ELF-1 (cell line): ENCODE data around the gene FAM156A.
"Not testable (repeated sequence)": the region's sequence is repeated elsewhere in the genome, so short reads cannot be mapped to it uniquely, and the experiment has no call there.

Experiments
- DNase-seq: peaks from one replicate; pipeline ENCODE4 v3.0.0-alpha.2; 2016; ENCODE audit warnings: low read depth, low spot score

Gene FAM156A, protein sequence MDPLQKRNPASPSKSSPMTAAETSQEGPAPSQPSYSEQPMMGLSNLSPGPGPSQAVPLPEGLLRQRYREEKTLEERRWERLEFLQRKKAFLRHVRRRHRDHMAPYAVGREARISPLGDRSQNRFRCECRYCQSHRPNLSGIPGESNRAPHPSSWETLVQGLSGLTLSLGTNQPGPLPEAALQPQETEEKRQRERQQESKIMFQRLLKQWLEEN

GRCh38 chrX:52958113-52958959 lies at the start of gene FAM156A:
TSS of gene FAM156A (minus strand) at chrX:52958518. CDS start at chrX:52948588, 9,930 bp downstream.
- DNase-seq = not testable (repeated sequence)

- DNase-seq = no peak
These were observed 47.0 kb upstream of the FAM156A start for GRCh38 chrX:53005327-53005726.

- DNase-seq = no peak
These were observed 46.5 kb upstream of the FAM156A start for GRCh38 chrX:53004811-53005210.

GRCh38 chrX:53004038-53004437 lies 45.7 kb upstream of the FAM156A start:
- DNase-seq = no peak

DNA sequence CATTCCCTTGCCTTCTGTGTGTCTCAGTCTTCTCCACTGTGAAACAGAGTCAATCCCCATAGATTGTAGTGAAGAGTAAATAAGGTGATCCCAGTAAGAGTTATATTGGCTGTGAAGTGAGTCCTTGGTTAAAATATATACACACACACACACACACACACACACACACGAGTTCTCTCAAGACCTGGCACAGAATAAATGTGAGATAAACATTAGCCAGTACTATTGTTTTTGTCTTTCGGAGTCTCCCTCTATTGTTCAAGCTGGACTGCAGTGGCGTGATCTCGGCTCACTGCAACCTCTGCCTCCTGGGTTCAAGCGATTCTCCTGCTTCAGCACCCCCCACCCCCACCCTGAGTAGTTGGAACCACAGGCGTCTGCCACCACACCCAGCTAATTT lies 44.8 kb upstream of the FAM156A start:
- no peak for DNase-seq

- DNase-seq = no peak
These were observed 43.6 kb upstream of the FAM156A start for GRCh38 chrX:53001958-53002357.

DNA sequence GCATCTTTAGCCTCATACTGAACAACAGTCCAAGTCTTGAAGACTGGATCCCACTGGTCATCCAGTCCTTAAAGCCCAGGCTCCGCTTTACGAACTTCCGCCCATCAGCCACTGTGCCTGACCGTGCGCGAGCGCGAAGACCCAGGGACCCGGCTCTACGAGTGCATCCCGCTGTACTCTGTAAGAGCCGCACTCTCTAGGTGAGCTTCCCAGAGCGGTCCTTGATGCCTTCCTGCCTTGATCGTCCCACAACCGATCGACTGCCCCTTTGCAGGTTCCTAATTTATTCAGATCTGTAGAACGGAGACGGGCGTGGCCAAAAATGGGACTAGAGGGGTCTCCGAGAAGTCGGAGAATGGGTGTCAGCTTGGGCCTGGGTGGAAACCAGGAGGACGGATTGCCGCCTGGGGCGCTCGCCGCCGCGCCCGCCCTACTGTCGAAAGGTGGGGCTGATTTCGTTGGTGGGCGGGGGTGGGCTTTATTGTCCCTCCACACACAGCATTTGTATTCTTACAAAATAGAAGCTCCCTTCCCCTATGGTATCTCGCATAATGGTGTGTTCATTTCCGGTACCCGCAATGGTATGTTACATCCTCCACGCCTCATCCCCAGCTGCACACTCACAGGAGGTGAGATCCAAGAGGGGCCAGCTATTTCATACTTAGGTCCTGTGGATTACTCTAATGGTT lies 42.3 kb upstream of the FAM156A start:
- peak; percentile 44 for DNase-seq

DNA sequence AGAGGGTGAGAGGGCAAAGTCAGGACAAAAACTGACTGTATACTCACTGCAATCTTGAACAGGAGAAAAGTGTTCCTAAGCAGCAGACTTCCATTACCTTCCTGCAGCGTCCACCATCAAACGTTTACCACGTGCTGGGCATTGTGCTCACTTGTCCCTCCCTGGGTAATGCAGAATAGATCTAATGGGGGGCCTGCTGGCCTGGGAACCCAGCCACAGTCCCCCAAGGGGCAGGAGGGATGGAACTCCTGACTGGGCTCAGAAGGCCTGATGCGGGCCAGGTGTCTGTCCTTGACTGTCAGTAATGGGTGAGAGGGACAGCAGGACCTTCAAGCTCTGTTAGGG lies 37.6 kb upstream of the FAM156A start:
- no peak for DNase-seq

GRCh38 chrX:52995135-52995986 lies 37.0 kb upstream of the FAM156A start:
- DNase-seq = peak; percentile 99

- DNase-seq = no peak
These were observed 32.5 kb upstream of the FAM156A start for GRCh38 chrX:52990848-52991247.

- DNase-seq = peak; percentile 91
These were observed 31.8 kb upstream of the FAM156A start for GRCh38 chrX:52990011-52990631.

GRCh38 chrX:52988985-52989917 lies 30.9 kb upstream of the FAM156A start:
- no peak for DNase-seq

DNA sequence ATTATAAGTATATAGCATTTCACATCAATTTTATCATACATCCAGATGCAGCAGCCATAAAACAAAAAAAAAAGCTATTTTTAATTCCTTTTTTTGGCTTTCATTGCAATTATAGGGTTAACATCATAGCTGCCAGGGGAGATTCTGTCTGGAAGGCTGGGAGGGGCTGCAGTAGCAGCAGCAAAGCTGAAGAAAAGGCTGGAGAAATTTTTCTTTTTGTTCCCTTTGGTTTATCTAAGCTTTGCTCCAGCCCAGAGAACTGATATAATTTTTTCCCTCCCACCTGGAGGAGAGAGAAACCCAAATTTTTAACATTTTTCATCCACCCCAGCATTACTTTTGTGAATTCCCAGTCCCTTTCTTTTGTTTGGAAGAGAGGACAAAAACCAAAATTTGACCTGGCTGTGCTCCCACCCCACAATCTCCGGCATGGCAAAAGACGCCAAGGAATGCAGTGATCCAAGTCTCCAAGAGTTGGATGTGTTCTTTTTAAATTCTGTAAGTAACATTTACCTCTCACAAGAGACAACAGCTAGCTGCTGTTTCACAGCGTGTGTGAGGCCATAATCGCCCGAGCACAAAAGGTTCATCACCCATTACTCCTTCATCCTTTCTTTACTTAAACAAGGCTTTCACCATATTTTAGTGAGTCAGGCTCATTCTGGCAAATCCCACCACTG lies 25.1 kb upstream of the FAM156A start:
- no peak for DNase-seq

- DNase-seq = peak; percentile 47
These were observed 21.7 kb upstream of the FAM156A start for GRCh38 chrX:52979993-52980392.

- no peak for DNase-seq
These were observed 21.2 kb upstream of the FAM156A start for GRCh38 chrX:52979568-52979967.

GRCh38 chrX:52977953-52978352 lies 19.6 kb upstream of the FAM156A start:
- DNase-seq = no peak

DNA sequence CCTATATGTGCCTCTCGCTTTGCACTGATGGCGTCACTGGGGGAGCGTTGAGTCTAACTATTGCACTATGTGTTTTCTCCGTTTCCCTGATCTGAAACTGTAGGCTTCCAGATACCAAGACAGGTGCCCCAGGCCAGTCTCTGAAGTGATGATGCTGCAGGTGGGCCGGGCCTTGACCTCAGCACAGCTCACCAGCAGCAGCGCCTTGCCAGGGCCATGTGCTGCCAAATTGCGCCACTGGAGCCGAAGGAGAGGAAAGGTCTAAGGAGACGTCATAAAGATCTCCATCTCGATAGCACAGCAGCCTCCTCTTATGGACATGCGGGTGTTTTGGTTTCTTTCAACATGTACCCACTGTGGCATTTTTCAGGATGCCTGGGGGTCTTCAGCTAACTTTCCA lies 17.3 kb upstream of the FAM156A start:
- peak; percentile 27 for DNase-seq

DNA sequence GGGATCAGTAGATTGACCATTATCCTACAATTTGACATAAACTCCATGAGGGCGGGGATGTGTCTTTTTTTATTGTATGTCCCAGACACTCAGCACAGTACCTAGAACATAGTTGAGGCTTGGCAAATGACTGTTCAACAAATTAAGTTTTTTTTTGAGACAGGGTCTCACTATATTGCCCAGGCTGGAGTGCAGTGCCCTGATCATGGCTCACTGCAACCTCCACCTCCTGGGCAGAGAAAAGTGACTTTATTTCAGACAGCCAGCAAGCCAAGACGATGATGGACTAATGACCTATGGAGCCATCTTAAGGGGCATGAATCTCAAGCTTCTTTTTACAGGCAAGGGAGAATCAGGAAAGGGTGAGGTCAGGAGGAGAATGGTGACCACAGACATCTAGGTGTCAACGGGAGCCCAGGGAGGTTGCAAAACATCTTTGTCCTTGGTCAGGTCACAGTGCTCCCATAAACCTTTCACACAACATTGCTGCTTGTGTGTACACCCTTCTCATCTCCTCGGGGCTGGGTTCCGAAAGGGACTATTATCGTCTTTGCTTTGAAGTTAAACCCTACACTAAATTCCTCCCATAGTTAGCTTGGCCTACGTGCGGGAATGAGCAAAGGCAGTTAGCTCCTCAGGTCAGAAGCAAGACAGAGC lies 16.1 kb upstream of the FAM156A start:
- DNase-seq = peak; percentile 51

- DNase-seq = not testable (repeated sequence)
These were observed 9.6 kb upstream of the FAM156A start for GRCh38 chrX:52967922-52968321.
